ENCODE measurements around the gene MYH15. TPM values are rescaled to one million over a fixed set of nuclear protein-coding genes. Genes with fewer than 3 reads are reported as not detected.

The MYH15 gene
- polyA plus RNA-seq, 3 donors, result not detected

GRCh38 chr3:108338901-108339545 lies 171.4 kb downstream of the MYH15 start:
- no peak for TF ChIP-seq CTCF (IDR thresholded peaks at IDR 0.05)
- no peaks in the 10 kb centered on the region for H3K79me2 ChIP-seq (ENCODE audit: insufficient read depth, low read length)
- H3K4me3 Mint-ChIP-seq, result no peak overlapping the region
- no peak overlapping the region for H3K27ac ChIP-seq (ENCODE audit: low read depth in 1 of 2, low read length in 2 of 2)
- H3K4me2 ChIP-seq (replicated peaks; ENCODE audit: extremely low read depth, low read length, poor library complexity, severe bottlenecking), result no peak overlapping the region
- intact Hi-C loops (cut with micrococcal nuclease), result no loop called here
- H3K36me3 ChIP-seq (replicated peaks in 1 of 2; ENCODE audit: control insufficient read depth in 1 of 2, insufficient read depth in 2 of 2, low read length in 2 of 2), result no peaks in the 10 kb centered on the region
- no peak for DNase-seq
- H4K20me1 ChIP-seq (ENCODE audit: insufficient read depth, low read length), result no peaks in the 10 kb centered on the region
- no peak overlapping the region for H2AFZ ChIP-seq (ENCODE audit: insufficient read depth, low read depth, low read length, poor library complexity, severe bottlenecking)
- H3K36me3 Mint-ChIP-seq, result no peaks in the 10 kb centered on the region
- H3K4me3 ChIP-seq (replicated peaks in 1 of 3; ENCODE audit: low read depth in 2 of 3, low read length in 3 of 3), result no peak overlapping the region
- H3K27me3 Mint-ChIP-seq (ENCODE audit: low read depth in 3 of 3), result peaks cover 0 to 2% (median 0%) of the 10 kb centered on the region in 3 donors
- H3K9ac ChIP-seq (ENCODE audit: insufficient read depth, low read length, poor library complexity, severe bottlenecking), result no peak overlapping the region
- H3K27me3 ChIP-seq (ENCODE audit: control insufficient read depth in 2 of 2, insufficient read depth in 2 of 2, low read length in 2 of 2), result no peaks in the 10 kb centered on the region
- H3K4me1 ChIP-seq (ENCODE audit: control insufficient read depth in 1 of 2, insufficient read depth in 2 of 2, low read length in 2 of 2), result no peaks in the 10 kb centered on the region
- H3K27ac Mint-ChIP-seq, result no peak overlapping the region
- no peaks in the 10 kb centered on the region for H3K9me3 ChIP-seq (replicated peaks in 1 of 2; ENCODE audit: control insufficient read depth in 1 of 2, insufficient read depth in 1 of 2, low read length in 2 of 2)
- H3K4me1 Mint-ChIP-seq, result peaks cover 1% of the 10 kb centered on the region
- no peaks in the 10 kb centered on the region for H3K9me3 Mint-ChIP-seq

GRCh38 chr3:108334701-108335100 lies 175.7 kb downstream of the MYH15 start:
- Mint-ChIP-seq H3K9me3 (no peaks in the 10 kb centered on the region), H3K36me3 (no peaks in the 10 kb centered on the region), H3K4me3 (no peak overlapping the region), H3K4me1 (peaks cover 1% of the 10 kb centered on the region), H3K27me3 (ENCODE audit: low read depth in 3 of 3) (no peaks in the 10 kb centered on the region), H3K27ac (no peak overlapping the region)
- no peak for TF ChIP-seq CTCF (IDR thresholded peaks at IDR 0.05)
- Histone ChIP-seq H4K20me1 (ENCODE audit: insufficient read depth, low read length) (no peaks in the 10 kb centered on the region), H3K27ac (ENCODE audit: low read depth in 1 of 2, low read length in 2 of 2) (no peak overlapping the region), H2AFZ (ENCODE audit: insufficient read depth, low read depth, low read length, poor library complexity, severe bottlenecking) (no peak overlapping the region), H3K36me3 (replicated peaks in 1 of 2; ENCODE audit: control insufficient read depth in 1 of 2, insufficient read depth in 2 of 2, low read length in 2 of 2) (no peaks in the 10 kb centered on the region), H3K4me3 (replicated peaks in 1 of 3; ENCODE audit: low read depth in 2 of 3, low read length in 3 of 3) (no peak overlapping the region), H3K9ac (ENCODE audit: insufficient read depth, low read length, poor library complexity, severe bottlenecking) (no peak overlapping the region), H3K4me1 (ENCODE audit: control insufficient read depth in 1 of 2, insufficient read depth in 2 of 2, low read length in 2 of 2) (no peaks in the 10 kb centered on the region), H3K27me3 (ENCODE audit: control insufficient read depth in 2 of 2, insufficient read depth in 2 of 2, low read length in 2 of 2) (no peaks in the 10 kb centered on the region), H3K79me2 (ENCODE audit: insufficient read depth, low read length) (no peaks in the 10 kb centered on the region), H3K9me3 (replicated peaks in 1 of 2; ENCODE audit: control insufficient read depth in 1 of 2, insufficient read depth in 1 of 2, low read length in 2 of 2) (no peaks in the 10 kb centered on the region), H3K4me2 (replicated peaks; ENCODE audit: extremely low read depth, low read length, poor library complexity, severe bottlenecking) (no peak overlapping the region)
- 100% methylated on average over 1 of the region's 1 CpG for WGBS (ENCODE audit: insufficient coverage)
- DNase-seq, result no peak
- intact Hi-C loops (cut with micrococcal nuclease), result no loop called here

All from CD14-positive monocyte (primary cell).